Lower leg skin (tissue), 4 donors: ENCODE measurements around the gene SPRED2. TPM values are rescaled to one million over a fixed set of nuclear protein-coding genes. Genes with fewer than 3 reads are reported as not detected.

ENCODE experiments used
- DNase-seq, 2 donors: peaks; one replicate each; pipeline ENCODE4 v3.0.0-alpha.2; 2019; ENCODE audit warnings: low spot score in 2 of 2
- H3K4me3 ChIP-seq: fragments of 200-600 bp; sonication (generic); 2 replicates; pipeline ENCODE4 v1.5.1; 2017; ENCODE audit warnings: mild to moderate bottlenecking, low read depth; ENCODE audit not compliant: poor library complexity, severe bottlenecking
- CTCF ChIP-seq, 3 donors: fragments of 450-650 bp; IDR thresholded peaks; one replicate each; pipeline ENCODE4 v1.5.1; 2016; ENCODE audit warnings: antibody characterized with exemption in 3 of 3, mild to moderate bottlenecking in 3 of 3, moderate library complexity in 2 of 3
- POLR2A ChIP-seq, 2 donors: fragments of 450-650 bp; IDR thresholded peaks; one replicate each; pipeline ENCODE4 v1.6.1; 2016 to 2017; ENCODE audit warnings: antibody characterized with exemption in 2 of 2, mild to moderate bottlenecking in 1 of 2, moderate library complexity in 1 of 2
- WGBS, 2 donors: methylation state at CpG; one replicate each; pipeline ENCODE4 v1.1.5; 2018; 5-methylcytosine and 5-hydroxymethylcytosine counted together
- intact Hi-C: fragments of 100-400 bp; cut with DNase I; formaldehyde crosslinking; loops from one replicate; pipeline ENCODE4 v1.15.0; 2023; ENCODE audit warnings: low total_unique reads
- total RNA-seq, 4 donors: library from RNA; depleted of rRNA; stranded (reverse); fragments of >200 nt; gene quantifications; one replicate each; pipeline ENCODE4 v1.1.0, GENCODE V29; 2016

Gene SPRED2
- total RNA-seq, 4 donors from 2014 or later: 14.5 to 21.7 (median 16.6) TPM

- intact Hi-C loops: no loop called here
- TF ChIP-seq CTCF (IDR thresholded peaks at IDR 0.05): no peak
- TF ChIP-seq POLR2A (IDR thresholded peaks at IDR 0.05): no peak
- WGBS, 2 donors: 81 to 82% methylated on average over 6 of the region's 6 CpGs
- no peak overlapping the region for H3K4me3 ChIP-seq
- DNase-seq: no peak
These were observed 68.3 kb downstream of the SPRED2 start for GRCh38 chr2:65363879-65364666.

- WGBS, 2 donors: 49 to 56% methylated on average over 3 of the region's 3 CpGs
- DNase-seq: no peak
- no peak for TF ChIP-seq POLR2A (IDR thresholded peaks at IDR 0.05)
- no peak for TF ChIP-seq CTCF (IDR thresholded peaks at IDR 0.05)
- no peak overlapping the region for H3K4me3 ChIP-seq
- intact Hi-C loops: no loop called here
These were observed 70.8 kb downstream of the SPRED2 start for GRCh38 chr2:65361623-65362022.

- TF ChIP-seq CTCF (IDR thresholded peaks at IDR 0.05): no peak
- TF ChIP-seq POLR2A (IDR thresholded peaks at IDR 0.05): no peak
- intact Hi-C loops: no loop called here
- 83 to 88% methylated on average over 6 of the region's 6 CpGs for WGBS, 2 donors
- no peak for DNase-seq
- H3K4me3 ChIP-seq: no peak overlapping the region
These were observed 72.0 kb downstream of the SPRED2 start for GRCh38 chr2:65360441-65360840.

- H3K4me3 ChIP-seq: no peak overlapping the region
- DNase-seq: no peak
- intact Hi-C loops: no loop called here
- TF ChIP-seq CTCF (IDR thresholded peaks at IDR 0.05) (no peak), POLR2A (IDR thresholded peaks at IDR 0.05) (no peak)
- 64 to 75% methylated on average over 7 of the region's 7 CpGs for WGBS, 2 donors
These were observed 73.6 kb downstream of the SPRED2 start for GRCh38 chr2:65358678-65359400.

- DNase-seq: no peak
- intact Hi-C loops: no loop called here
- H3K4me3 ChIP-seq: no peak overlapping the region
- TF ChIP-seq POLR2A (IDR thresholded peaks at IDR 0.05): no peak
- TF ChIP-seq CTCF (IDR thresholded peaks at IDR 0.05): no peak
These were observed 74.5 kb downstream of the SPRED2 start for GRCh38 chr2:65357959-65358294.
